Stimulated activated CD4-positive, alpha-beta T cell treated with anti-CD3 and anti-CD28 coated beads, Interleukin-15, amount 100 ng/mL, for 24 hours (primary cell): ENCODE data around the gene RNMT.
"Not testable (repeated sequence)": the region's sequence is repeated elsewhere in the genome, so short reads cannot be mapped to it uniquely, and the experiment has no call there.

Experiments used
- DNase-seq: peaks from one replicate; pipeline ENCODE4 v3.0.0-alpha.2; 2020

RNMT gene

DNA sequence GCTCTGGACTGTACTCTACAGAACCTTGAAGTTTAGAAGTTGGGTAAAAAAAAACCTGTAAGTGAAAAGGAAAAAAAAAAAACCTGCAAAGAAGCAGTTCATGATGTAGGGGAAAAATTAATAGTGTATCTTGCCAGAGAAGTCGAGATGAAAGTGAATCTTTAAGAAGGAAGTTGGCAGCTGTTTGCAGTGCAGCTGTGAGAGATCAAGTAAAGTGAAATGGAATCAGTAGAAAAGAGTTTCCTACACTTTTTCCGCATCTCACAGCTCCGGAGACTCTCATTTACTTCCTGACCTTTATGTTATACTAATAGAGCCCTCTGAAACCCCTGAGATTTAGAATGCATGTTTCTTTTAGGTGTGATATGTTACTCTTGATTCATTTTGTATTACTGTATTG, 19.2 kb downstream of the RNMT start:
- DNase-seq = no peak

- no peak for DNase-seq
Measured at GRCh38 chr18:13746633-13747032, 20.2 kb downstream of the RNMT start.

GRCh38 chr18:13751599-13751998, 25.1 kb downstream of the RNMT start:
- DNase-seq = not testable (repeated sequence)

DNA sequence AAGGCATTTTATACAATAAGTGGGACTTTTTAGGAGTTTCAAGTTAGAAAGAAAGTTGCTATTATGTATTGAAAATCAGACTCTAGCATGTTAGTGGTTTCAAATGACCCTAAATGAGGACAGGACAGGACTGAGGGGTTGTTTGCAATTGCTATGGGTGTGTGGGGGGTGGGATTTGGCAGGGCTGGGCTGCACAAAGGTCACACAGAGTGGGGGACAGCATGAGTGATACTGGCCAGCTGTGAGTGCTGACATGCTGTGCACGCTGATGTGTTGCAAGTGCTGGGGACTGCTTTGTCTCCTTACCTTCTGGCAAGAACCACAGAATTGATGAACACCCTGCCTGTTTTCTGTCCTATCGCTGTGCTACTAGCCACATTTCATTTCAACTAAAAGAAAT, 29.8 kb downstream of the RNMT start:
- DNase-seq = no peak

DNA sequence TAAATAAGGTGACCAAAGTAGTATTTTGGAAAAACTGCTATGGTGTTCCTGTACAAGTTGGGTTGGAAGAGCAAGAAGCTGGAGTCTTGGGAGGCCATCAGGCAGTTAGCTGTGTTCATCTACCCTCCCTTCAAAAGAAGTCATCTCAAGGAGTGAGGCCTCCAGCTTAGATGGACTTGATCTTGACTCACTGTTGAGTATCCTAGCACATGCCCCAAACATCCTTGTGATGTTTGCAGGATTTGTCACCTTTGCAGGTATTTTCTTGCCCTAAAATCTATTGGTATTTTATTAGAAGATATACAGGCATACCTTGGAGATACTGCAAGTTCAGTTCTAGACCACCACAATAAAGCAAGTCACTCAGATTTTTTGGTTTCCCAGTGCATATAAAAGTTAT, 30.2 kb downstream of the RNMT start:
- DNase-seq = no peak

- DNase-seq = no peak
Measured at GRCh38 chr18:13758622-13759021, 32.1 kb downstream of the RNMT start.

GRCh38 chr18:13760047-13760446, 33.6 kb downstream of the RNMT start:
- DNase-seq = no peak

- no peak for DNase-seq
Measured at GRCh38 chr18:13762690-13763439, 36.4 kb downstream of the RNMT start.

- DNase-seq = no peak
Measured at GRCh38 chr18:13775058-13775457, 48.6 kb downstream of the RNMT start.

- no peak for DNase-seq
Measured at GRCh38 chr18:13791181-13791580, 64.7 kb downstream of the RNMT start.

DNA sequence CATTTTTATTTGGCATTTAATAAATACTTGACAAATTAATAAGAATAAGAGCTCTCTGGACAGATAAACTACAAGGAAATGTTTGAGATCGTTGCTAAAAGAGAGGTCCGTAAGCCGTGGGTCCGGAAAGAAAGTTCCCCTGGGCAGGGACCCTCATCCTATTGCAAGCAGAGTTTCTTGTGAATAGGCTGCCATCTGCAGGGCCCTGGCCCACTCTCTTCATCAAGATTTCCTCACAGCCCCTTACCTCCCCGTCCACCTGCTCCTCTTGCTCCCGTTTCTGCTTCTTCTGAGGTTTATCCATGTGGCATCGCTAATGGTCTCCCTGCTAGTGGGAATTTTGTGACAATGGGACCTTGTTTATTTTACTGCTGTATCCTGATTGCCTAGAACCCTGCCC, 67.3 kb downstream of the RNMT start:
- DNase-seq = no peak

DNA sequence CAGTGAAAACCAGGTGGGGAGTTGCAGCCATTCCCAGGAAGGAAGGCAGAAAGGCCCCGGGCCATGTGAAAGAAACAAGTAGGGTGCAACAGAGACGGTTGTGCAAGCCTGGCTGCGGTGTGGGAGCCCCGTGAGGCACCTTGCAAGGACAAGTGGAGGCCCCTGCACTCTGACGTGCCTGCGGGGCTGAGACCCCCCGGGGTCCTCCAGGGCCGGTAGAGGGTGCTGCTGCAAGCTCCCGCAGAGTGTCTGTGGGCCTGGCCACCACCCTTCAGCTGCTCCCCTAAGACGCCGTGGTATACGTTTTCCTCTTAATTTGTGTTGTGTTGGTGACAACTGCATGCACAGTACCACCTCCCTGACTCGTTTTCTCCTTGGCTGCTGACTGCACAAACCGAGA, 70.0 kb downstream of the RNMT start:
- no peak for DNase-seq

GRCh38 chr18:13797157-13797611, 70.7 kb downstream of the RNMT start:
- DNase-seq = no peak

DNA sequence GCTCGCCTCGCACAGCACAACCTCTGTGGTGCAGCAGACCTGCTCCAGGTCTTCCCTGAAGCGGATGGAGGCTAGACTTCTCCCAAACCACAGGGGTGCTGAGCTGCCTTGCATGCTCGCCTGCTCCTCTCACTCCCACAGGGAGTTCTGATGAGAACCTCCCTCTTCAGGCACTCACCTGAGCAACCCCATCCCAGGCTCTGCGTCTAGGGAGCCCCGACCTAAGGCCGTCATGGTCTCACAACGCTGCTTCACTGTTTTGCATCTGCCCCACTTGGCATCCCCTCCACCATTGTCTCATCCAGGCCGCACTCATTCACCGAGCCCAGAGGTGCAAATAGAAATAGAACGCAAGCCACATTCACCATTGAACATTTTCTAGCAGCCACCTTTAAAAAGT, 72.9 kb downstream of the RNMT start:
- DNase-seq = no peak

DNA sequence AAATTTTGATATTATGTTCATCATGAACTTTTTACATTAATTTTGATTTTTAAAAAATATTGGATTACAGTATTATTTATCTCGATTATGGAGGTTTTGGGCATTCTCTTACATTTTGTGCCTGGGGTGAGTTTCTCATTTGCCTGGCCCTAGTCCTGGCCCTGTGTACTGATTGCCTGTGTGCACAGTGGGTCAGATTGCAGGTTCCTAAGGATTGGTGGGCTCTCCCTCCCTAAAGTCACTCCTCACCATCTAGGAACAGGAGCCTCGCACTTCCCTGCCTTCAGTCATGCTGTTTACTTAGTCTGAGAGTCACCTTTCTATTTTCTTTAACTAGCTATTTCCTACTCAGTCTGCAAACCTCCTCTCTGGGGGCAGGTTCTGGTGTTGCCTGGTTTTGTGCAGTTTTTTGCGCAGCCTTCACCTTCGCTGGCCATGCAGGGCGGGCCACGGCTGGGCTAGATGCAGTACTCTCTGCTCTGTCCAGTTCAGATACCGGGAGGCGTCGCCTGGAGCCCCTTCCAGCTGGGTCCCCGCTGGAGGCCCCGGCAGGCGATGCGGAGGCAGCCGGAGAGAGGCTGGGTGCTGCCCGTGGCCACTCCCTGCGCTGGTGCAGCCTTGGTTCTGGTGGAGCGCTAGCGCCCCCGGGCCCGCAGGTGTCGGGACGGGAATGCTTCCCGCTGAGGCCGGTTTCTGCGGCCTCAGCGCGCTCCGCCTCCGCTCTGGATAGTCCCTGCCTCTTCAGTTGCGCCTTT, 74.2 kb downstream of the RNMT start:
- peak; percentile 76 for DNase-seq

DNA sequence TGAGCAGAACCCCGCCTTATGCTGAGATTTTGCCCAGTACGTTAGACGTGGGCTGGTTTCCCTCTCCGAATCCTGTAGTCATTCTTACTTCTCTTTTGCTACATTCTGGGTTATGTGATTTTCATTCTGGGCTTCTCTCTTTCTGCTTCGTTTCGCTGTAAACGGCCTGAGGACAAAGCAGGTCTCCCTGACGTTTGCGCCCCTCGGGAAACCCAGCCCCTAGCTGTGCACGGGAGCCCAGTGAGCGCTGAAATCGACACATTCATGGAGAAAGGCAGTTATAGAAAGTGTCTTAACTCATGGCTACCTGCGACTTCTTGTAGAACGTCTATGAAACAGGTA, 74.8 kb downstream of the RNMT start:
- DNase-seq = no peak

DNA sequence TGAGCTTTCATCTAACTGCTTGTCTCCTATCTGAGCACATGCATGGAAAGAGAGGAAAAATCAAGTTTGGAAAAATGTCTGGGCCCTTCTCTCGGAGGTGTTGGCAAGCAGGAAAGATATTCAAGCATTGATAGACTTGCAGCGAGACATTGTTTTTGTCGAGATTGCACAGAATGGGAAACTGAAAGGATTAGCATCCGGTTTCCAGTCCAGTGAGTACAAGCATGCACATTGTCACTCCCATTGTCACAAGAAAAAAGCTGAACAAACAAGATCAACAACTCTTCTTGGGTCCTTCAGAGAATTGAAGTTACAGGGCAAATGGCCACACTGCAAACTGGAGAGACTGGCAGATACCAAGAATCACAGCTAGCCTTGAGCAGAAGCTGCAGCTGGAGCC, 77.8 kb downstream of the RNMT start:
- no peak for DNase-seq

- no peak for DNase-seq
Measured at GRCh38 chr18:13808294-13809042, 82.0 kb downstream of the RNMT start.

- no peak for DNase-seq
Measured at GRCh38 chr18:13809043-13809430, 82.6 kb downstream of the RNMT start.

DNA sequence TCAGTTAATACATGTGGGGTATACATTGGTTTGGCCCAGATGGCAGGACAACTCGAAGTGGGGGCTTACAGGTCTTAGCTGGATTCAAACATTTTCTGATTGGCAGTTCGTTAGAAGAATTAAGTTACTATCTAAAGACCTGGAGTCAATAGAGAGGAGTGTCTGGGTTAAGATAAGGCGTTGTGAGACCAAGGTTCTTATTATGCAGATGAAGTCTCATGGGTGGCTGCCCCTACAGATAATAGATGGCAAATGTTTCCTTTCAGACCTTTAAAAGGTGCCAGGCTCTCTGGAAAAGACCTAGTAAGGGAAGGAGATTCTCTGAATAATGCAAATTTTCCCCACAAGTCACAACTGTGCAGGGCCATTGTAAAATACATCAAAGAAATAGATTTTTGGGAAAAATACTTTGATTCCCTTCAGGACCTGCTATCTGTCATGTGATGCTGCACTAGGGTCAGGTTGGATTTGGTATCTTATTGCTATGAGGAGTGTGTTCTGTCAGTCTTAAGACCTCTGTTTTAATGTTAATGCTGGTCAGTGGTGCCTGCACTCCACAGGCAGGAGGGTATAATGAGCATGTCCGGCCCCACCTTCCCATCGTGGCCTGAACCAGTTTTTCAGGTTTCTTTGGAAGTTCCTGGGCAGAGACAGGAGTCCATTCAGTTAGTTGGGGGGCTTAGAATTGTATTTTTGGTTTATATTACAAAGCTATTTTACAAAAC, 83.2 kb downstream of the RNMT start:
- no peak for DNase-seq

GRCh38 chr18:13810950-13811485, 84.5 kb downstream of the RNMT start:
- DNase-seq = no peak

GRCh38 chr18:13811993-13812392, 85.5 kb downstream of the RNMT start:
- DNase-seq = no peak

GRCh38 chr18:13813271-13813849, 86.9 kb downstream of the RNMT start:
- DNase-seq = peak; percentile 69
